ENCODE measurements around the gene LDLR.
A peak's percentile ranks its signal among the peaks of the same experiment; 100 is the strongest.

Gene LDLR

GRCh38 chr19:11089254-11090013 lies at the start of gene LDLR:
TSS of gene LDLR (plus strand) at chr19:11089463. CDS start at chr19:11089549, 86 bp downstream.
- Histone ChIP-seq H3K79me2 (ENCODE audit: insufficient read depth, low read length) (peaks cover 59% of the 10 kb centered on the region), H3K36me3 (ENCODE audit: insufficient read depth, low read length) (peaks cover 12% of the 10 kb centered on the region; the same call in 1 of the 2 replicates), H3K4me3 (ENCODE audit: low read length, poor library complexity, severe bottlenecking) (peak within 1 kb of the TSS; percentile 92), H3K27me3 (ENCODE audit: insufficient read depth, low read length, poor library complexity, severe bottlenecking) (peaks cover 11% of the 10 kb centered on the region), H3K9ac (ENCODE audit: low read depth, low read length, poor library complexity, severe bottlenecking) (peak within 1 kb of the TSS; percentile 98), H3K4me2 (ENCODE audit: low read depth, low read length, poor library complexity, severe bottlenecking) (peak within 1 kb of the TSS; percentile 84), H3K9me2 (replicated peaks; ENCODE audit: low read depth, low read length) (no peaks in the 10 kb centered on the region), H3K4me1 (ENCODE audit: insufficient read depth, low read length, poor library complexity, severe bottlenecking) (peaks cover 37% of the 10 kb centered on the region), H3F3A (ENCODE audit: low read depth) (peaks cover 1% of the 10 kb centered on the region; the same call in 1 of the 2 replicates), H2AFZ (ENCODE audit: low read length) (no peak within 1 kb of the TSS), H4K20me1 (ENCODE audit: insufficient read depth, low read length, poor library complexity, severe bottlenecking) (peaks cover 39% of the 10 kb centered on the region), H3K9me3 (ENCODE audit: insufficient read depth, low read depth, low read length) (no peaks in the 10 kb centered on the region)
- TF ChIP-seq CTCF (conservative IDR thresholded peaks at IDR 0.05; ENCODE audit: low read length) (no peak), EZH2phosphoT487 (IDR thresholded peaks at IDR 0.05; ENCODE audit: borderline replicate concordance) (no peak)

- H3K4me2 ChIP-seq (ENCODE audit: low read depth, low read length, poor library complexity, severe bottlenecking) = no peak overlapping the region
- no peak overlapping the region for H3K4me3 ChIP-seq (ENCODE audit: low read length, poor library complexity, severe bottlenecking)
- TF ChIP-seq CTCF (conservative IDR thresholded peaks at IDR 0.05; ENCODE audit: low read length) (no peak), EZH2phosphoT487 (IDR thresholded peaks at IDR 0.05; ENCODE audit: borderline replicate concordance) (no peak)
- H2AFZ ChIP-seq (ENCODE audit: low read length) = no peak overlapping the region
- H3K36me3 ChIP-seq (ENCODE audit: insufficient read depth, low read length) = peaks cover 76% of the 10 kb centered on the region
- H3K9me2 ChIP-seq (replicated peaks; ENCODE audit: low read depth, low read length) = no peaks in the 10 kb centered on the region
- no peaks in the 10 kb centered on the region for H3K27me3 ChIP-seq (ENCODE audit: insufficient read depth, low read length, poor library complexity, severe bottlenecking)
- peaks cover 5% of the 10 kb centered on the region for H4K20me1 ChIP-seq (ENCODE audit: insufficient read depth, low read length, poor library complexity, severe bottlenecking)
- no peaks in the 10 kb centered on the region for H3K4me1 ChIP-seq (ENCODE audit: insufficient read depth, low read length, poor library complexity, severe bottlenecking)
- no peak overlapping the region for H3K9ac ChIP-seq (ENCODE audit: low read depth, low read length, poor library complexity, severe bottlenecking)
- H3K79me2 ChIP-seq (ENCODE audit: insufficient read depth, low read length) = no peaks in the 10 kb centered on the region
- H3K9me3 ChIP-seq (ENCODE audit: insufficient read depth, low read depth, low read length) = no peaks in the 10 kb centered on the region
- H3F3A ChIP-seq (ENCODE audit: low read depth) = no peaks in the 10 kb centered on the region
Observed at GRCh38 chr19:11041194-11041593, 48.1 kb upstream of the LDLR start.

- no peak overlapping the region for H3K4me3 ChIP-seq (ENCODE audit: low read length, poor library complexity, severe bottlenecking)
- no peaks in the 10 kb centered on the region for H3K4me1 ChIP-seq (ENCODE audit: insufficient read depth, low read length, poor library complexity, severe bottlenecking)
- no peak overlapping the region for H3K9ac ChIP-seq (ENCODE audit: low read depth, low read length, poor library complexity, severe bottlenecking)
- H3K79me2 ChIP-seq (ENCODE audit: insufficient read depth, low read length) = no peaks in the 10 kb centered on the region
- no peak overlapping the region for H2AFZ ChIP-seq (ENCODE audit: low read length)
- no peaks in the 10 kb centered on the region for H3K27me3 ChIP-seq (ENCODE audit: insufficient read depth, low read length, poor library complexity, severe bottlenecking)
- no peaks in the 10 kb centered on the region for H3K9me3 ChIP-seq (ENCODE audit: insufficient read depth, low read depth, low read length)
- peaks cover 69% of the 10 kb centered on the region for H3K36me3 ChIP-seq (ENCODE audit: insufficient read depth, low read length)
- TF ChIP-seq CTCF (conservative IDR thresholded peaks at IDR 0.05; ENCODE audit: low read length) = no peak
- TF ChIP-seq EZH2phosphoT487 (IDR thresholded peaks at IDR 0.05; ENCODE audit: borderline replicate concordance) = no peak
- no peak overlapping the region for H3K4me2 ChIP-seq (ENCODE audit: low read depth, low read length, poor library complexity, severe bottlenecking)
- H3K9me2 ChIP-seq (replicated peaks; ENCODE audit: low read depth, low read length) = no peaks in the 10 kb centered on the region
- H4K20me1 ChIP-seq (ENCODE audit: insufficient read depth, low read length, poor library complexity, severe bottlenecking) = no peaks in the 10 kb centered on the region
- no peaks in the 10 kb centered on the region for H3F3A ChIP-seq (ENCODE audit: low read depth)
Observed at GRCh38 chr19:11041966-11042627, 47.2 kb upstream of the LDLR start.
